ENCODE data around the gene MAPK7. TPM values are rescaled to one million over a fixed set of nuclear protein-coding genes. Genes with fewer than 3 reads are reported as not detected.

Gene MAPK7
- total and polyA plus RNA-seq, 10 of the 15 experiments (the other 5 are each of a cell fraction or from before 2014, with no cell fraction given): 0.37 to 13.5 (median 5.6) TPM

DNA sequence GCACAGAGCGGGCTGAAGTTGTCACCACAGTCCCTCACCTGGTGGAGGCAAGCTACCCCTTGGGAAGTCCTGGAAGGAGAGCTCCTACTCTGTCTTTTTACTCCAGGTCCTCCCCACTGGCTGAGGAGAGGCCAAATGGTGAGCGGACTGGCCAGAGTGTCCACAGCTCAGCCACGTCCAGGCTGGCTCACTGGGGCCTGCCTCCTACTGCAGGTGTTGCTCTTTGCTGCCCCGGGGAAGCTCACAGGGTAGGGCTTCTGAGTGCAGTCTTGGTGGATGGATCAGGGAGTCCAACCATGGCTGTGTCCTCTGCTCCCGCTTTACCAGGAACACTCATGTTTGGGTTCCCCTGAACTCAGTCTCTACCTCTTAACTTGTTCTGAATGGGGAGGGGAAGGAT is 18.4 kb upstream of the MAPK7 start (continued):
- TF ChIP-seq CUX1 (IDR thresholded peaks at IDR 0.05; ENCODE audit: insufficient replicate concordance, low read depth, low read length): no peak
- TF ChIP-seq IRF5 (IDR thresholded peaks at IDR 0.05; ENCODE audit: borderline replicate concordance): no peak
- TF ChIP-seq CHD4 (IDR thresholded peaks at IDR 0.05): no peak
- TF ChIP-seq EGR1 (IDR thresholded peaks at IDR 0.05; ENCODE audit: borderline replicate concordance in 1 of 2, low read depth in 2 of 2, low read length in 2 of 2): no peak
- no peak for TF ChIP-seq TARDBP (IDR thresholded peaks at IDR 0.05; ENCODE audit: borderline replicate concordance)

DNA sequence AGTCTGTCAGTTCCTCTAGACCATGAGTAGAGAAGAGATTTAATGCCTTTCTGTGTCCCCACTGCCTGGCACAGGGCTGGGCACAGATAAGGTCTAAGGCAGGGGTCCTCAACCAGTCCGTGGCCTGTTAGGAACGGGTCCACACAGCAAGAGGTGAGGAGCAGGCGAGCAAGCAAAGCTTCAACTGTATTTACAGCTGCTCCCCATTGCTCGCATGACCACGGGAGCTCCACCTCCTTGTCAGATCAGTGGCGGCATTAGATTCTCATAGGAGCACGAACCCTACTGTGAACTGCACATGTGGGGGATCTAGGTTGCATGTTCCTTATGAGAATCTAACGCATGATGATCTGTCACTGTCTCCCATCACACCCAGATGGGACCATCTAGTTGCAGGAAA is 17.5 kb upstream of the MAPK7 start:
- no peak overlapping the region for H2AFZ ChIP-seq (ENCODE audit: control insufficient read depth, low read depth, low read length)
- ATAC-seq: no peak
- BruUV-seq (replicated peaks): no TSS peak
- H3K36me3 ChIP-seq (ENCODE audit: control insufficient read depth in 2 of 2, insufficient read depth in 2 of 2, low read length in 1 of 2): no peaks in the 10 kb centered on the region
- H4K20me1 ChIP-seq (ENCODE audit: control insufficient read depth, insufficient read depth): no peaks in the 10 kb centered on the region
- intact Hi-C loops (cut with micrococcal nuclease; ENCODE audit: unreplicated experiment): loop anchor here (5.0 to 10.0 kb wide), 2 partner anchors 152 to 284 kb away; partner anchors contain the start of gene ALDH3A2
- WGBS (ENCODE audit: insufficient coverage, insufficient replicate concordance, low lambda C conversion rate, missing lambda C conversion rate): 67% methylated on average over 8 of the region's 8 CpGs
- H3K9me3 ChIP-seq (replicated peaks; ENCODE audit: control insufficient read depth, insufficient read depth, low read length): no peaks in the 10 kb centered on the region
- no peak for FAIRE-seq
- in situ Hi-C loops (cut with MboI): loop anchor here (5.0 kb wide), 1 partner anchor 87 kb away; no protein-coding TSS in a partner anchor
- no peak overlapping the region for H3K9ac ChIP-seq (ENCODE audit: control insufficient read depth, insufficient read depth, low read length)
- DNase-seq (ENCODE audit: low read depth, low spot score): no peak
- no peaks in the 10 kb centered on the region; a peak in 2 of 4 replicates for H3K27me3 ChIP-seq (replicated peaks in 1 of 2; ENCODE audit: control insufficient read depth in 2 of 2, insufficient read depth in 2 of 2, low read length in 1 of 2)
- H3K27ac ChIP-seq (ENCODE audit: control insufficient read depth, insufficient read depth): no peak overlapping the region
- peaks cover 7% of the 10 kb centered on the region for H3K4me1 ChIP-seq (ENCODE audit: control insufficient read depth, insufficient read depth, low read length)
- no peaks in the 10 kb centered on the region for H3K79me2 ChIP-seq (ENCODE audit: control insufficient read depth, insufficient read depth, low read length)
- POLR2A ChIA-PET: no interaction called here
- RAD21 ChIA-PET (ENCODE audit: unreplicated experiment): interaction anchor here (0.6 kb wide), 1 partner anchor 37 kb away, joined by 3 read pairs; no protein-coding TSS in a partner anchor
- CTCF ChIA-PET: interaction anchor here (1.7 kb wide), 1 partner anchor 86 kb away, joined by 5 read pairs; no protein-coding TSS in a partner anchor
- SMC1A ChIA-PET (ENCODE audit: uncharacterized antibody, unreplicated experiment): no interaction called here
- no peak overlapping the region for H3K4me3 ChIP-seq
- H3K4me2 ChIP-seq (ENCODE audit: control insufficient read depth, insufficient read depth): no peak overlapping the region
- no peak for TF ChIP-seq HDAC6 (IDR thresholded peaks at IDR 0.05; ENCODE audit: unreplicated experiment)
- TF ChIP-seq IRF5 (IDR thresholded peaks at IDR 0.05; ENCODE audit: borderline replicate concordance): no peak
- no peak for TF ChIP-seq YBX1 (IDR thresholded peaks at IDR 0.05)
- TF ChIP-seq JUNB (IDR thresholded peaks at IDR 0.05): no peak
- TF ChIP-seq ZNF274 (IDR thresholded peaks at IDR 0.05; ENCODE audit: insufficient read depth, insufficient read length): no peak
- TF ChIP-seq, protein P1, sequence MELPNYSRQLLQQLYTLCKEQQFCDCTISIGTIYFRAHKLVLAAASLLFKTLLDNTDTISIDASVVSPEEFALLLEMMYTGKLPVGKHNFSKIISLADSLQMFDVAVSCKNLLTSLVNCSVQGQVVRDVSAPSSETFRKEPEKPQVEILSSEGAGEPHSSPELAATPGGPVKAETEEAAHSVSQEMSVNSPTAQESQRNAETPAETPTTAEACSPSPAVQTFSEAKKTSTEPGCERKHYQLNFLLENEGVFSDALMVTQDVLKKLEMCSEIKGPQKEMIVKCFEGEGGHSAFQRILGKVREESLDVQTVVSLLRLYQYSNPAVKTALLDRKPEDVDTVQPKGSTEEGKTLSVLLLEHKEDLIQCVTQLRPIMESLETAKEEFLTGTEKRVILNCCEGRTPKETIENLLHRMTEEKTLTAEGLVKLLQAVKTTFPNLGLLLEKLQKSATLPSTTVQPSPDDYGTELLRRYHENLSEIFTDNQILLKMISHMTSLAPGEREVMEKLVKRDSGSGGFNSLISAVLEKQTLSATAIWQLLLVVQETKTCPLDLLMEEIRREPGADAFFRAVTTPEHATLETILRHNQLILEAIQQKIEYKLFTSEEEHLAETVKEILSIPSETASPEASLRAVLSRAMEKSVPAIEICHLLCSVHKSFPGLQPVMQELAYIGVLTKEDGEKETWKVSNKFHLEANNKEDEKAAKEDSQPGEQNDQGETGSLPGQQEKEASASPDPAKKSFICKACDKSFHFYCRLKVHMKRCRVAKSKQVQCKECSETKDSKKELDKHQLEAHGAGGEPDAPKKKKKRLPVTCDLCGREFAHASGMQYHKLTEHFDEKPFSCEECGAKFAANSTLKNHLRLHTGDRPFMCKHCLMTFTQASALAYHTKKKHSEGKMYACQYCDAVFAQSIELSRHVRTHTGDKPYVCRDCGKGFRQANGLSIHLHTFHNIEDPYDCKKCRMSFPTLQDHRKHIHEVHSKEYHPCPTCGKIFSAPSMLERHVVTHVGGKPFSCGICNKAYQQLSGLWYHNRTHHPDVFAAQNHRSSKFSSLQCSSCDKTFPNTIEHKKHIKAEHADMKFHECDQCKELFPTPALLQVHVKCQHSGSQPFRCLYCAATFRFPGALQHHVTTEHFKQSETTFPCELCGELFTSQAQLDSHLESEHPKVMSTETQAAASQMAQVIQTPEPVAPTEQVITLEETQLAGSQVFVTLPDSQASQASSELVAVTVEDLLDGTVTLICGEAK (IDR thresholded peaks at IDR 0.05; ENCODE audit: borderline replicate concordance): no peak
